ENCODE measurements around the gene NBPF11. TPM values are rescaled to one million over a fixed set of nuclear protein-coding genes. Genes with fewer than 3 reads are reported as not detected.
"Not testable (repeated sequence)": the region's sequence is repeated elsewhere in the genome, so short reads cannot be mapped to it uniquely, and the experiment has no call there.

Gene NBPF11
- 2.5 and 2.7 TPM in 2 replicates for total RNA-seq (2014; rRNA removed; shearing (Covaris generic))

GRCh38 chr1:148151911-148152656, at the start of gene NBPF11:
TSS of gene NBPF11 (minus strand) at chr1:148152281. CDS start at chr1:148127003, 25,278 bp downstream.
- DNase-seq (ENCODE audit: low read depth) = peak; percentile 79

GRCh38 chr1:148197396-148197795, 45.3 kb upstream of the NBPF11 start:
- DNase-seq (ENCODE audit: low read depth) = not testable (repeated sequence)

GRCh38 chr1:148196949-148197348, 44.9 kb upstream of the NBPF11 start:
- DNase-seq (ENCODE audit: low read depth) = not testable (repeated sequence)

- DNase-seq (ENCODE audit: low read depth) = not testable (repeated sequence)
These were observed 43.0 kb upstream of the NBPF11 start for GRCh38 chr1:148195115-148195514.

- not testable (repeated sequence) for DNase-seq (ENCODE audit: low read depth)
These were observed 36.7 kb upstream of the NBPF11 start for GRCh38 chr1:148188768-148189167.

GRCh38 chr1:148178682-148179081, 26.6 kb upstream of the NBPF11 start:
- not testable (repeated sequence) for DNase-seq (ENCODE audit: low read depth)

GRCh38 chr1:148175414-148175813, 23.3 kb upstream of the NBPF11 start:
- not testable (repeated sequence) for DNase-seq (ENCODE audit: low read depth)

GRCh38 chr1:148171995-148172394, 19.9 kb upstream of the NBPF11 start:
- DNase-seq (ENCODE audit: low read depth) = not testable (repeated sequence)

- DNase-seq (ENCODE audit: low read depth) = no peak
These were observed 14.7 kb upstream of the NBPF11 start for GRCh38 chr1:148166558-148167492.

GRCh38 chr1:148162363-148162762, 10.3 kb upstream of the NBPF11 start:
- DNase-seq (ENCODE audit: low read depth) = no peak

GRCh38 chr1:148161053-148161901, 9.2 kb upstream of the NBPF11 start:
- no peak for DNase-seq (ENCODE audit: low read depth)

- no peak for DNase-seq (ENCODE audit: low read depth)
These were observed 8.4 kb upstream of the NBPF11 start for GRCh38 chr1:148160343-148161052.

GRCh38 chr1:148160048-148160342, 7.9 kb upstream of the NBPF11 start:
- no peak for DNase-seq (ENCODE audit: low read depth)

GRCh38 chr1:148158341-148159003, 6.4 kb upstream of the NBPF11 start:
- DNase-seq (ENCODE audit: low read depth) = no peak

- DNase-seq (ENCODE audit: low read depth) = not testable (repeated sequence)
These were observed 5.7 kb upstream of the NBPF11 start for GRCh38 chr1:148157803-148158202.

GRCh38 chr1:148155494-148156275, 3.6 kb upstream of the NBPF11 start:
- not testable (repeated sequence) for DNase-seq (ENCODE audit: low read depth)

- DNase-seq (ENCODE audit: low read depth) = not testable (repeated sequence)
These were observed 714 bp upstream of the NBPF11 start for GRCh38 chr1:148152795-148153194.

GRCh38 chr1:148151371-148151819, 686 bp downstream of the NBPF11 start:
- DNase-seq (ENCODE audit: low read depth) = peak; percentile 15

- peak; percentile 39 for DNase-seq (ENCODE audit: low read depth)
These were observed 1.1 kb downstream of the NBPF11 start for GRCh38 chr1:148150945-148151344.

GRCh38 chr1:148150014-148150413, 2.1 kb downstream of the NBPF11 start:
- not testable (repeated sequence) for DNase-seq (ENCODE audit: low read depth)

All from RPMI7951 (cell line).